AG08395 (cell line): Measurements from ENCODE around the gene NXPH4.

Source experiments
- DNase-seq: peaks from one replicate; pipeline ENCODE4 v3.0.0; 2012; ENCODE audit warnings: mixed read lengths, low spot score

The NXPH4 gene

DNA sequence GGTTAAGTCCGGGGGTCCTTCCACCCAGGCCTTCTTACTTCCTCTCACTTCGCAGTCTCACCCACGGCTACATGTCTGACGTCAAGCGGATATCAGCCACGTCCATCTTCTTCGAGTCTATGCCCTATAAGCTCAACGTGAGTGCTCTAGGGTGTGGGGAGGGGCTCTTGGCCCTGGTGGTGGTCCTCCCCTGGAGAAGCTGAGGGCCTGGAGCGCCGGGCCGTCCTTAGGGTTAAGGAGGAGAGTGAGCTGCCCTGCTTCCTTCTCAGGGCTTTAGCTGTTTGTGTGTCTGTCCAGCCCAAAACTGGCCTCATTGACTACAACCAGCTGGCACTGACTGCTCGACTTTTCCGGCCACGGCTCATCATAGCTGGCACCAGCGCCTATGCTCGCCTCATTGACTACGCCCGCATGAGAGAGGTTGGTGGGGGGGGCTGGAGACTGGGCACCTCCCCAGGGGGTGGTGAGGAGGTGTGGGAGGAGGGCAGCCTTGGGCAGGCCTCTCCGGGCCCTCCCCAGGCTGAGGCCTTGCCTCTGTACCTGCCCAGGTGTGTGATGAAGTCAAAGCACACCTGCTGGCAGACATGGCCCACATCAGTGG is 15.7 kb downstream of the NXPH4 start:
- DNase-seq: no peak

DNA sequence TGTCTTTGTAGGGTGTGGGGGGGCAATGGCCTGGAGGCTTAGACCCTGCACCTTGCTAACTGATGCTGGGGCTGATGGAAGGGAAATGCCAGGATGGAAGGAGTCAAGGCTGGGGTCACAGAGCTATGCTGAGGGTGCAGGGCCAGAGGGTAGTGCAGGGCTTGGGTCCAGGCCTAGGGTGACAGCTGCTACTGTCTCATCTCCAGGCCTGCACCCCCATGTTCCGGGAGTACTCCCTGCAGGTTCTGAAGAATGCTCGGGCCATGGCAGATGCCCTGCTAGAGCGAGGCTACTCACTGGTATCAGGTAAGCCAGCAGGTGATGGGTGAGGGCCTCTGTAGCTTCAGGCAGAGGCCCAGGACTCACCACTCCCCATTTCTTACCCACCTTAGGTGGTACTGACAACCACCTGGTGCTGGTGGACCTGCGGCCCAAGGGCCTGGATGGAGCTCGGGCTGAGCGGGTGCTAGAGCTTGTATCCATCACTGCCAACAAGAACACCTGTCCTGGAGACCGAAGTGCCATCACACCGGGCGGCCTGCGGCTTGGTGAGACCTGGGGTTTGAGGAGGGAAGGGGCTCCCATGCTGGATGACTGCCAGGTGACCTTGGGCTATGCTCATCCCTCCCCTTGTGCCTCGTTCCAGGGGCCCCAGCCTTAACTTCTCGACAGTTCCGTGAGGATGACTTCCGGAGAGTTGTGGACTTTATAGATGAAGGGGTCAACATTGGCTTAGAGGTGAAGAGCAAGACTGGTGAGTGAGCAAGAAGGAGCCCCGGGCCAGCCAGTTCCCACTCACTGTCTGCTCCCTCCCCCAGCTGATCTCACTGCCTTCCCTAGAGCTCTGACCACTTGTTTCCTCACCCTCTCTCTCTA is 17.0 kb downstream of the NXPH4 start:
- no peak for DNase-seq

DNA sequence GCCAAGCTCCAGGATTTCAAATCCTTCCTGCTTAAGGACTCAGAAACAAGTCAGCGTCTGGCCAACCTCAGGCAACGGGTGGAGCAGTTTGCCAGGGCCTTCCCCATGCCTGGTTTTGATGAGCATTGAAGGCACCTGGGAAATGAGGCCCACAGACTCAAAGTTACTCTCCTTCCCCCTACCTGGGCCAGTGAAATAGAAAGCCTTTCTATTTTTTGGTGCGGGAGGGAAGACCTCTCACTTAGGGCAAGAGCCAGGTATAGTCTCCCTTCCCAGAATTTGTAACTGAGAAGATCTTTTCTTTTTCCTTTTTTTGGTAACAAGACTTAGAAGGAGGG is 17.6 kb downstream of the NXPH4 start:
- no peak for DNase-seq

DNA sequence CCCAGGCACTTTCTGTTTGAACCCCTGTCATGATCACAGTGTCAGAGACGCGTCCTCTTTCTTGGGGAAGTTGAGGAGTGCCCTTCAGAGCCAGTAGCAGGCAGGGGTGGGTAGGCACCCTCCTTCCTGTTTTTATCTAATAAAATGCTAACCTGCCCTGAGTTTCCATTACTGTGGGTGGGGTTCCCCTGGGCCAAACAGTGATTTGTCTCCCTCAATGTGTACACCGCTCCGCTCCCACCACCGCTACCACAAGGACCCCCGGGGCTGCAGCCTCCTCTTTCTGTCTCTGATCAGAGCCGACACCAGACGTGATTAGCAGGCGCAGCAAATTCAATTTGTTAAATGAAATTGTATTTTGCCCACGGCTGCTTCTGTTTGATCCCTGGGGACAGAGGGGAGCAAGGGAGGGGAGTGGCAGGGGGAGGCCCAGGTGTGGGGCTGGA is 18.0 kb downstream of the NXPH4 start:
- no peak for DNase-seq

DNA sequence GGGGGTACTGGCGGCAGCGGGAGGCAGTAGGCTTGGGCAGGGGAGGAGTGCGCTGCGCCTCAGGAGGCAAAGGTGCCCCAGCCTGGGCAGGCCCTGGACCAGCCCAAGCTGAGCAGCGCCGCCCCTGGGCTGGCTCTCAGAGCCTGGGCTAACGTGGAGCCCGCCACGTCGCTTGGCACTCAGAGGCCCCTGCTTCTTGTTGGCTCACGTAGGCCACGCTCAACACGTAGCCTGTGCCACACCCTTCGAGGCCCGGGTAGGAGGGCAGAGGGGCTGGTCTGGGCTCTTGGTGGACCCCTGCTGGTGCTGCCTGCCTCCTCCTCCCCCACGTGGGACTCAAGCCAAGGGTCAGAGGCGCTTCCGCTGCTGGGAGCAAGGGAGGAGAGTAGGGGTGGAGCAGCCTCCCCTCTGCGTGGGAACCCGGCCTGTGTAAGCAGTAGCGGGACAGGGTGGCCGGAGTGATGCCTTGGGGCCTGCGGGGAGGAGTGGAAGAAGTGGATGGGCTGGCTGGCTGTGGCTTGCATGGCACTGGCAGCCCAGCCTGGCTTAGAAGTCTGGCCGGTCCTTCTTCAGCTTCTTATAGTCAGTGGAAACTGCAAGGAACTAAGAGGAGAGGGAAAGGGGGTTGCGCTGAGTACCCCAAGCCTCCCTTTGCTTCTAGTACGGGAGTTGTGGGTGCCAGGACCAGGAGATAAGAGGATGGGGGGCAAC is 18.6 kb downstream of the NXPH4 start:
- DNase-seq: no peak

DNA sequence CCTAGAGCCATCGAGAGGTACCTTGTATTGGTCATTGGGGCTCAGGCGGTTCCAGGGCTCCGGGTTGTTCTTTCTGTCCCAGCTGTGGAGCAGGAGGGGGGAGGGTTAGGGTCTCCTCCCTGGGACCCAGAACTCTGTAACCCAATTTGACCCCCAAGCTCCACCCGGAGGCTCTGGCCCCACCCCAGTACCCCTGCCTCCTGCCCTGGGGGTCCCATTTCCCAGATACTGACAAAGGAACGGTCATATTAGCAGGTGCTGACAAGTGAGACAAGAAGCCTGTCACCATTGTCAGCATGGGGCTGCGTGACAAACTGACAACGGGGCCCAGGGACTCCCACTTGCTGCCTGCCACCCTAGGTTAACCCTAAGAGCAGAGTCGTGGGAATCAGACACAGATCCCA is 19.1 kb downstream of the NXPH4 start:
- DNase-seq: no peak

DNA sequence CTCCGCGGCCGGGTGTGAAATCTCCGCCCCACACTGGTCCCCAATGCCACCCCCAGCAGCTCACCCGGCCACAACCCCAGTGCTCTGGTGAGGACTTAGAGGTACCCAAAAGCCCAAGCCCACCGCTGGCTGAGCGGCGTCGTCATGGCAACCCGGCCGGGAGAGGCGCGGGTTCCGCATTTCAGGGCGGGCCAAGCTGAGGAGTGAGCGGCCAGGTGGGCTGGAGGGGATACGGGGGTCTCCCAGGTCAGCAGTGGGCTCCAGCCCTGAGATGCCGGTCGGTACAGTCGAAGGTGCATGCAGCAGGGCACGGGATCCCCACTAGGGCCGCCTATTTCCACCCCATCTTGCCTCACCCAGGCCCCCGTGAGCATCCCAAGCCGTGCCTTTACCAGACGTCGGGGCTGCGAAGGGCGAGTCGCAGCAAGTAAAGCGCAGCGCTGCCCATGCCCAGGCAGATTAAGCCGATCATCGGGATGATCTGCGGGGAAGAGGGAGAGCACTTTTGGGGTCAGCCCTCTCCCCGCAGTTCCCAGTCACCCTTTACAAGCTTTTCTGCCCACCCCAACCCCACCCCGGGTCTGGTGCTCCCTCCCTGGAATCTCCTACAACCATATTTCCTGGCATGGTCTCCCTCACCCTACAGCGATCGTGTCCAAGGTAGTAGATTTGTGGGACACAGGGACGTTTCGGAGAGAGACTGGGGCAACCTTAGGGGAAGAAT is 19.8 kb downstream of the NXPH4 start:
- DNase-seq: no peak

DNA sequence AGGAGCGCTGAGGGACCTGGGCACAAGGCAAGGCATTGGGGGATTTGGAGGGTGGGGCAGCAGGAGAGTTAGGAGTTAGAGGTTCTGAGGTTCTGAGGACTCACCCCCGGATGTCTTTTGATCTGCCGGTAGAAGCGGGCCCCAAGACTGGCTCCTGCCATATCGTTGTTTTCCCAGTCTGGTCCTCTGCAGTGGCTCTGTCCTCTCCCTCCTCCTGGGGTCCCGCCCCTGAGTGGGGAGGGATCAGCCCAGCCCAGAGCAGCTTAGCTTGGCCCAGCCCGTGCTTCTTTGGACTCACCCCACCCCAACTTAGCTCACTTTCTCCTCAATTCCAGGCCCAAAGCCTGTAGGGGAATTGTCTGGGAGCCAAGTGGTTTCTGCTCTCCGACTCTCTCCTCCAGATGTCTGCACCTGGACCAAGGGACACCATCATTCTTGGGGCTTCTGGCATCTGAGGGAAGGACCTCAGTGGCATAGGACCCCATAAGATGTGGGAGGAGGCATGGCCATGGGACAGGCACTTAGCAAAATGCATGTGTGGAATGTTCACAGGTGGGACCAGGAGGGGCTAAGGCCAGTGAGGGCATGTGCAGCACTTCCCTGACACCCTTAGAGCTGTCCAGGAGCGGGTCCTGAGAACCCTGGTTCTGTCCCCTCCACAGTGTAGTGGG is 20.5 kb downstream of the NXPH4 start:
- no peak for DNase-seq

DNA sequence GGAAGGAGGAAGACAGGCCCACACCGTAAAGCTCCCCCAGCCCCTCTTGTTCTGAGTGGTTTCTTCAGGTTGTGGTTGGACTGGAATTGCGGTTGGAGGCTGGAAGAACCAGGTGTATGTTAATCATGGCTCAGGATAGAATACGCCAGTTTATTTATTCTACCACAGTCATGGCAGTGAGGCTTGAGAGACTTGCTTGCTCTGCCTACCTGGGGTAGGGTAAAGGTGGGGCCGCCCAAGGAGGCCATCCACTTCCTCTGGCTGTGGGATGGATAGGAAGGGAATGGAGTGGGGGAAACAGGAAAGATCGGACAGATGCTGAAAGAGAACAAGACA is 21.0 kb downstream of the NXPH4 start:
- no peak for DNase-seq

DNA sequence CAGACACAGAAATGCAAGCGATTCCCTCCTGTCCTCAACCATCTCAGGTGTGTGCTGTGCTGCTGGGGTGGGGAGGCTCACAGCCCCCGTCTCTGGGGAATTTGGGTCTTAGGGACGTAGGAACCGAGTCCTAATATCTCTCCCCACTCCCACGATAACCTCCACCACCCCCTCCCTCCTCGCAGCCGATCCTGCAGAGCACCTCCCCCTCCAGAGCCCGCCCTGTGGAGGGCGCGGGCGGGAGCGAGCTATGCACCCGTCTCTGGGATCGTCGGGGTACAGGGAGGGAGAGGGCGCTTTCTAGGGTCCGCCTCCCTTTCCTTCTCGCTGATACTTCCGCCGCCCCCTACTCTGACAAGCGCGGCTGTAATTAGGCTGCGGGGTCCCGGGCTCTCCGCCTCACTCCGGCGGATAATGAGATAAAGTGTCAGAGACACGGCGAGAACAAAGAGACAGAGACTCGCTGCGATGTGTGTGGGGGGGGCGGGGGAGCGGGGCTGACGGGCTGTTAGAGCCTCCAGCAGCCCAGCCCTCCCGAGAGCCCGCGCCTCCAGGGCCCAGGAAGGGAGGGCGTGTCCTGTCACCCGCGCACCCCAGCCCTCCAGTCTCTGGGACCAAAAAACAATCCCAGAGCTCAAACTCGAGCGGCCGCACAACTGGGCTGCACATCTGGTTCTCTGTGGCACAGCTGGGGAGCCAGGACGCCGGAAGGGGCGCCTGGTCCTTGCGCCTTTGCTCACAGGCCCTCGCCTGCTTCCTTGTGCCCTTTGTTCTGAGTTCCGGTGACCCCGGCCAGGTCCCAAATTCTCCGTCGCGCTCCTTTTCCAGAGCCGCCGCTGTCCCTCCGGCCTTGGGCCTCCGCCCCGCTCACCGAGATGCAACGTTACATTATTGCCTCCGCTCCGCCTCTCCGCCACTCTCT is 21.6 kb downstream of the NXPH4 start:
- no peak for DNase-seq

DNA sequence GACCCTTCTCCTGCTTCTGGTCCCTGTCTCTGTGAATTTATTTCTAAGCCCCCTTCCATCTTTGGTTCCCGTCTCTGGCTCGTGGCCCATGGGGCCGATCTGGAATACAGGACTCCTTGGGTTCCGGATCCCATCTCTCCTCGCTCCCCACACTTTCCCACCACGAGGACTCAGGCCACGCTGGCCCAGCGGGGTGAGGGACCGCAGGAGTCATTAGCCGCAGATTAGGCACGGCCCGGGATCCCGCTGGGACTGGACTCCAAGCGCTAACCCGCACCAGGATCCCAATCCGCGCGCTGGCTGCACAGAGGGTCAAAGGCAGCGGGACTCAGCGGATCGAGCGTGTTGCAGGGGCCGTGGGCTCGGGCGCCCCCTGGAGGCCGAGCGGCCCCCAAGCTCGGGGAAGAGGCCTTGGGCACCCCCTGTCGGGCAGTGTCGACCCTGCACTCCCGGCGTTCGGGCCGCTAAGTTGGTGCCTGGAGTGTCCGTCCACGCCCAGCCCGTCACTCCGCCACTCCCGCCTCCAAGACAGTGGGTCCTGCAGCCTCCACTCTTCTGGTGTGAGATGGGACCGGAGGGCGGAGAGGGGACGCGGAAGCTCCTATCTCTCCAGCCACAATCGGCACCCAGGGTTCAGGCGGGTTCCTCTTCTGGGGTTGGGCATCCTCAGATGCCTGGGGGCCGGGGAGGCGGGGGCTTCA is 22.4 kb downstream of the NXPH4 start:
- DNase-seq: peak; percentile 95

DNA sequence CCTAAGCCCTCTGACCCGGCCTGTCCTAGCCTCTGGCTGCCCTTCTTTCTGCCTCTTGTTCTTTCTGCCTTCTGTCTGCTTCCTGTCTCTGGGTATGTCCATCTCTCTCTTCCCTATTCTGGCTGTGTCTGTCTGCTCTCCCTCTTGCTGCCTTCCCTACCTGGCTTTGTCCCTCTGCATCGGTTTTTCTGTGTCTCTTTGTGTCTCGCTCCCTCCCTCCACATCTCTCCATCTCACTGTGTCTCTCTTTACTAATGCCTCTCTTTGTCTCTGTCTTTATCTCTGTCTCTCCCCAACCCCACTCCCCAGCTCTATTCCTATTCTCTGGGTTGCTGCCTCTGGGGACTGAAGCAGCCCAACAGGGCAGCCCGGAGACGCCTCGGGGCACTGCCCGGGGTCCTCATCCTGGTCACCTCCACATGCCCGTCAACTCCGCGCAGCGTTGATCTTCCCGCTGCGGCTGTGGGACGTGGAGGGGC is 23.0 kb downstream of the NXPH4 start:
- DNase-seq: no peak

DNA sequence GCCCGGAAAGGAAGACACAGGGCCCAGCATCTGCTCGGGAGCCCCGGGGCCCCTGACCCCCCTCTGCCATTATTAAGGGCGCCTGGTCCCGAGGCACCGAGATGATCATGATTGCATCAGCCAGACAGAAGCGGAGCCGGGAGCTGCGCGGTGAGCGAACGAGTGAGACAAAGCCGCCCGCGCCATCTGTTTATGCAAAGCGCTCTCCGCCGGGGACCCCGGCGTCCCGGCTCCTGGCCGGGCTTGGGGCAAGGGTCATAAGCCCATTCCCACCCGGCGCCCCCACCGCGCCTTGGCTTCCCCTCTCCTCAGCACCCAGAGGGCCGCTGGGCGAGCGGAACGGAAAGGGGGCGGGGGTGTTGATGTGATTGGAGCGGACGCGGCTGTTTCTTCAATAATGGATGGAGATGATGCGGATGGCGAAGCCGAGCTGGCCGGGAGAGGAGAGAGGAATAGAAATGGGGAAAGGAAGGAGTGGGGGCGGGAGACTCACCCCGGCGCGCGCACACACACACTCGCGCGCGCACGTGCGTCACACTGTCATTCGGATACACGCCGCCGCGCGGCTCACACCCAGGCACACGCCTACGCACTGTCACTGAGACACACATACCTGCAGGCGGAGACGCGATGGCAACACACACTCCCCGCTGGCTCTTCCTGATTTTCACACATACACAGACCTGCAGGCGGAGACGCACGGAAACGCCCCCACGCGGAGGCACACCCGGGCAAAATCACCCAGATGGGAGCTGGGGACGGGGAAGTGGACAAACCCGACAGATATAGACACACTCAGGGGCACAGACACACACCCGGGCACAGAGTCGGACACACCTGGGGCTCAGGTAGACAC is 23.7 kb downstream of the NXPH4 start:
- DNase-seq: peak; percentile 62

DNA sequence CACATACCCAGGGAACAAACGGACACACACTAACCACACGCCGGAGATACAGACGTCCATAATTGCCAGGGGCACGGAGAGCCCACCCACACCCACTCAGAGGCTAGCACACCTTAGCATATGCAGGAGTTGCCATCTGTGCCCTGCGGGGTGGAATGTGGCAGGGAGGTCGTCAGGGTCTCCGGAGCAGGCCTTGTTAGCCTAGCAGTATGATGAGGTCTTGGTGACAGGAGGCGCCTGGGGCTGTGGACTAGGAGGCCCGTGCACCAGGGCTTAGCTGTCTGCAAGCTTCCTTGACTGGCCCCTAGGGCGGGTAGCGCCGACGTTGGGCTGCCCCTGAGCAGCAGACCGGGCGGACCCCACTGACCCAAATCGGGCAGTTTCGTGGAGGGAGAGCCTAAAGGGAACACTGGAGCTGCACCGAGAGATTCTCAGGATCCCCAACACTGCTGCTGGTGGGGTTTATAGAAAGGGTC is 24.4 kb downstream of the NXPH4 start:
- no peak for DNase-seq

DNA sequence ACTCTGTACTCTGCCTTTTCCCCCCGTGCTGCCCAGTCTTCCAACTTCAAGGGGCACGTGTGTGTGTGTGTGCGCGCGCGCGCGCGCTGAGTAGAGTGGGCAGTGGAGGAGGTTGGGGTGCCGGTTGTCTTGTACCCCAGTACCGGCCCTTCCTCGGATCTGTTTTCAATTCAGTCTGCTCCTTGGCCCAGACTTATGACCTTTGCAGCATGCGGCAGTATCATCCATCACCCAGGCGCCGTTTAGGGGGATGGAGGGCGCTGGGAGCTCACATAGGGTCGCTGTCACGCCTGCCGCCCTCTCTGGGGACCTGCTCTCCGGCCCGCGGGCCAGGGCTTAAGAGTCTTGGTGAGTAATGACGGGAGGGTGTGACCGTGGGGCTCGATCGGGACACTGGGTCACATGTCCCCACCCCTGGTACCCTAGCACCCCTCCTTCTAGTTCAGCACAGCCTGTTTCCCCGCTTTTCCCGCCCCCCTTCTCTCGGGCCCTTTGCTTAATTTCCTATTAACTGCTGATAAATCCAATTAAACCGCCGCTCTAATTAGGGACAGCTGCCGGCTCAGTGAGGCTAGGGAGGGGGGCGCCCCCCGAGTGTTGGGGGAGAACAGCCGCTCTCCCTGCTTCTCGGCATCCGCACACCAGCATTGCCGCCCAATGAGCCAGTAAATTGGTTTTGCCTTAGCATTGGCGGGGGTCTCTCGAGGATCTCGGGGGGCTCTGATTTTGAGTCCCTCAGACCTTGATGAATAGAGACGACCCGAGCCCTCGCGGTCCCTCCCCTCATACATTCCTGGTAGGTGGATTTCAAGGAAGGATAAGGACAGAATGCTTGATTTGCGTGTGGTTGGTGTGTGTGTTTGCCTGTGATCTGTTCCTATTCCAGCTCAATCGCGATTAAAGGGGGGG is 25.1 kb downstream of the NXPH4 start:
- DNase-seq: no peak

DNA sequence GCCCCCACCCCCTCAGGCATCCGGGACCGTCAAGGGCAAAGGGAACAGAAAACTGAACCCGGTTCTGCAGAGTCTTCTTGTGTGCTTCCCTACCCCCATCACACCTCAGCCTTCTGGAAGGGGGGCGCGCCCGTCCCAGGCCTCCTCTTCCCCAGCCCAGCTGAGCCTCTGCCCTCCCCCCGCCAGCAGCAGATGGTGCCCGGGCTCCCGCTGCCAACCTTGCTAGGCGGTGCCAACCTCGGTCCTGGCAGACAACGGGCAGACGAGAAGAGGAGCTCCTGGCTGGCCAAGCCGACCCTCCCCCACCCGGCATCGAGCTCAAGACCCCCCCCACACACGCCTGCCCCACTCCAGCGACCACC is 25.7 kb downstream of the NXPH4 start:
- DNase-seq: no peak

DNA sequence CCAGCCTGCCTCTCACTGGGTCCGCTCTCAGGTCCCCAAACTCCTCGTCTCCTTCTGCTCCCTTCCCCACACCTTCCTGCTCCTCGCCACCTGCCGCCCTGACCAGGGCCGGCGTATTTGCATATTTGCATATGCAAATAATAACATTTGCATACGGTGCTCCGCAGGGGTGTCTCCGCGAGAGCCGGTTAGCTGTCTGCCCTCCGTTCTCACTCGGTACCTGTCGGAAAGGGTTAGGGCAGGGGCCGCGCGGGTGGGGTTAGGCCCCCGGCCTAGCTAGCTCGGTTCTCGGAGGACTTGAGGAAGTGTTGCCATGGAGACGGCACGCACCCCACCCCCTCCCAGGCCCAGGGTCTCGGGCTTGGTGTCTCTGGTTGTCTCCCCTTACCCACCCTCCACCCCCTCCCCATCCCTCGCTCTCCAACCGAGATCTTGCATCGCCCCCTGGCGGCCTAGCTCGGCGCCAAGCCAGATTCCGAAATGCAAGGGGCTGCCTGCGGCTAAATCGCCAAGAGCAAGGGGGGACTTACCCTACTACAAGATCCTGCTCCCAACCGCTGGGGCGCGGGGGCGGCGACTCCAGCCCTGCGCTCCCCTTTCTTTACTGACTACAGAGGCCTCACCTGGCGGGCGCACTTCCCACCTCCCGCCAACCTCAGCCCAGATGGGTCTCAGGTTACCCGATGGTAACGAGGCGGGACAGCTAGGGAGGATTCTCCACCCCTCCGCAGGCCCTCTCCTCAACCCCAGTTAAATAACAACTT is 26.3 kb downstream of the NXPH4 start:
- DNase-seq: peak; percentile 28
